ENCODE data around the gene POLR1A. TPM values are rescaled to one million over a fixed set of nuclear protein-coding genes. Genes with fewer than 3 reads are reported as not detected.

POLR1A gene
- total and polyA plus RNA-seq, 2 of the 13 experiments (the other 11 are each of a cell fraction or from before 2014, with no cell fraction given), result 7.2 to 39.9 TPM

GRCh38 chr2:86021396-86022378 is 84.0 kb downstream of the POLR1A start (continued):
- no peak for TF ChIP-seq MLXIP (CRISPR knock-in tag; IDR thresholded peaks at IDR 0.05; ENCODE audit: borderline replicate concordance)
- TF ChIP-seq EED (CRISPR knock-in tag; IDR thresholded peaks at IDR 0.05), result no peak

- Histone ChIP-seq H3K79me2 (ENCODE audit: insufficient read depth, low read length) (no peaks in the 10 kb centered on the region), H3K36me3 (replicated peaks in 1 of 2; ENCODE audit: control insufficient read depth in 1 of 2, insufficient read depth in 2 of 2, low read length in 2 of 2) (peaks cover 2 to 10% of the 10 kb centered on the region in 2 experiments; a peak in 3 of 5 replicates), H3K27ac (ENCODE audit: extremely low read length, insufficient read depth, low read length) (no peak overlapping the region), H3K4me1 (ENCODE audit: insufficient read depth, low read length) (peaks cover 14% of the 10 kb centered on the region), H2AFZ (ENCODE audit: low read length) (no peak overlapping the region), H3K27me3 (ENCODE audit: control insufficient read depth in 1 of 2, insufficient read depth in 2 of 2, low read length in 2 of 2) (peaks cover 0 to 10% of the 10 kb centered on the region in 2 experiments; a peak in 2 of 5 replicates), H3K9me3 (ENCODE audit: low read length) (no peaks in the 10 kb centered on the region), H4K20me1 (ENCODE audit: insufficient read depth, low read length) (no peaks in the 10 kb centered on the region), H3K4me2 (ENCODE audit: low read depth, low read length) (no peak overlapping the region), H3K9ac (ENCODE audit: insufficient read depth, low read depth, low read length) (no peak overlapping the region), H3K4me3 (replicated peaks in 1 of 3; ENCODE audit: insufficient read depth in 1 of 3, low read depth in 2 of 3, low read length in 3 of 3) (no peak overlapping the region)
- intact Hi-C loops (cut with micrococcal nuclease; ENCODE audit: unreplicated experiment) (no loop called here), in situ Hi-C loops (cut with HindIII; ENCODE audit: extremely low pct_ligation_motif_present, low pct_unique_long_range_greater_than_20kb) (no loop called here)
- ATAC-seq (no peak), FAIRE-seq (no peak), DNase-seq (ENCODE audit: low spot score) (no peak)
- WGBS (ENCODE audit: low lambda C conversion rate), result 55% methylated on average over 7 of the region's 7 CpGs
- no TSS peak for BruUV-seq (replicated peaks)
- CTCF ChIA-PET (ENCODE audit: low intra/inter-chr PET ratio, low total read pairs), result no interaction called here
- POLR2A ChIA-PET, result no interaction called here
- TF ChIP-seq ZNF552 (CRISPR knock-in tag; IDR thresholded peaks at IDR 0.05; ENCODE audit: borderline replicate concordance), result no peak
- TF ChIP-seq ZNF382 (CRISPR knock-in tag; IDR thresholded peaks at IDR 0.05; ENCODE audit: borderline replicate concordance), result no peak
- no peak for TF ChIP-seq ZFP82 (CRISPR knock-in tag; IDR thresholded peaks at IDR 0.05; ENCODE audit: borderline replicate concordance)
- no peak for TF ChIP-seq ATM (IDR thresholded peaks at IDR 0.05; ENCODE audit: borderline replicate concordance)
- no peak for TF ChIP-seq ZNF570 (CRISPR knock-in tag; IDR thresholded peaks at IDR 0.05; ENCODE audit: borderline replicate concordance)
- TF ChIP-seq POLR2AphosphoS5 (IDR thresholded peaks at IDR 0.05; ENCODE audit: low read depth, low read length), result no peak
- TF ChIP-seq MBD4 (IDR thresholded peaks at IDR 0.05; ENCODE audit: borderline replicate concordance, low read length), result no peak
- TF ChIP-seq SP5 (CRISPR knock-in tag; IDR thresholded peaks at IDR 0.05; ENCODE audit: borderline replicate concordance, low read depth), result no peak
- TF ChIP-seq MAZ (IDR thresholded peaks at IDR 0.05; ENCODE audit: borderline replicate concordance, low read depth, low read length), result no peak
- TF ChIP-seq MAZ (CRISPR knock-in tag; IDR thresholded peaks at IDR 0.05; ENCODE audit: low read depth), result no peak
- no peak for TF ChIP-seq MED1 (CRISPR knock-in tag; IDR thresholded peaks at IDR 0.05)
- peak; percentile 24; the same call in 1 of the 2 replicates for TF ChIP-seq HOXA7 (CRISPR knock-in tag; IDR thresholded peaks at IDR 0.05)
- peak; percentile 48; the same call in 1 of the 2 replicates for TF ChIP-seq KDM2A (CRISPR knock-in tag; IDR thresholded peaks at IDR 0.05; ENCODE audit: borderline replicate concordance, low read depth)
- no peak for TF ChIP-seq BORCS8-MEF2B (CRISPR knock-in tag; IDR thresholded peaks at IDR 0.05)
- TF ChIP-seq CBX2 (IDR thresholded peaks at IDR 0.05; ENCODE audit: low read depth, low read length), result no peak
- TF ChIP-seq CBX2 (CRISPR knock-in tag; IDR thresholded peaks at IDR 0.05; ENCODE audit: low read depth), result no peak
- TF ChIP-seq ZNF598 (CRISPR knock-in tag; IDR thresholded peaks at IDR 0.05; ENCODE audit: borderline replicate concordance), result no peak
- TF ChIP-seq ATF7 (IDR thresholded peaks at IDR 0.05), result no peak
- no peak for TF ChIP-seq ATF7 (CRISPR knock-in tag; IDR thresholded peaks at IDR 0.05)
These were observed 84.7 kb downstream of the POLR1A start for GRCh38 chr2:86020984-86021383.
